Measurements from ENCODE around the gene LOXL4. TPM values are rescaled to one million over a fixed set of nuclear protein-coding genes. Genes with fewer than 3 reads are reported as not detected.

The LOXL4 gene
- total RNA-seq, 2 experiments from 2014 or later: not detected

- Histone ChIP-seq H3K4me2 (ENCODE audit: low read length) (no peak overlapping the region), H3K79me2 (ENCODE audit: insufficient read depth, low read depth, low read length) (no peaks in the 10 kb centered on the region), H3K27ac (ENCODE audit: low read depth, low read length, poor library complexity, severe bottlenecking) (no peak overlapping the region), H3K4me3 (ENCODE audit: low read depth, low read length, poor library complexity, severe bottlenecking) (no peak overlapping the region), H3K36me3 (ENCODE audit: insufficient read depth, low read length) (no peaks in the 10 kb centered on the region), H4K20me1 (ENCODE audit: insufficient read depth, low read length) (no peaks in the 10 kb centered on the region), H3K9me2 (ENCODE audit: insufficient read depth, low read length) (no peaks in the 10 kb centered on the region), H2AFZ (ENCODE audit: low read length) (no peak overlapping the region), H3K4me1 (ENCODE audit: insufficient read depth, low read length, poor library complexity, severe bottlenecking) (no peaks in the 10 kb centered on the region), H3K9me3 (ENCODE audit: low read length) (0 out of 2 replicates have a peak, but pooled peaks cover 5% of the 10 kb centered on the region)
- no peak for DNase-seq (ENCODE audit: low spot score)
- TF ChIP-seq CTCF (conservative IDR thresholded peaks at IDR 0.05; ENCODE audit: low read length): no peak
- no peak for TF ChIP-seq EZH2phosphoT487 (IDR thresholded peaks at IDR 0.05; ENCODE audit: borderline replicate concordance, low read depth, low read length)
- intact Hi-C loops (cut with micrococcal nuclease; ENCODE audit: unreplicated experiment): no loop called here
- CTCF ChIA-PET (ENCODE audit: unreplicated experiment): interaction anchor here (1.0 kb wide), 1 partner anchor 138 kb away, joined by 3 read pairs; no protein-coding TSS in a partner anchor
- POLR2A ChIA-PET: no interaction called here
- BruUV-seq (replicated peaks): no TSS peak
Measured at GRCh38 chr10:98307916-98308541, 40.0 kb upstream of the LOXL4 start.

- TF ChIP-seq EZH2phosphoT487 (IDR thresholded peaks at IDR 0.05; ENCODE audit: borderline replicate concordance, low read depth, low read length): no peak
- TF ChIP-seq CTCF (conservative IDR thresholded peaks at IDR 0.05; ENCODE audit: low read length): no peak
- CTCF ChIA-PET (ENCODE audit: unreplicated experiment): no interaction called here
- Histone ChIP-seq H2AFZ (ENCODE audit: low read length) (no peak overlapping the region), H3K9me2 (ENCODE audit: insufficient read depth, low read length) (no peaks in the 10 kb centered on the region), H3K9me3 (ENCODE audit: low read length) (0 out of 2 replicates have a peak, but pooled peaks cover 5% of the 10 kb centered on the region), H3K27ac (ENCODE audit: low read depth, low read length, poor library complexity, severe bottlenecking) (no peak overlapping the region), H3K4me1 (ENCODE audit: insufficient read depth, low read length, poor library complexity, severe bottlenecking) (no peaks in the 10 kb centered on the region), H3K4me3 (ENCODE audit: low read depth, low read length, poor library complexity, severe bottlenecking) (no peak overlapping the region), H4K20me1 (ENCODE audit: insufficient read depth, low read length) (no peaks in the 10 kb centered on the region), H3K79me2 (ENCODE audit: insufficient read depth, low read depth, low read length) (no peaks in the 10 kb centered on the region), H3K36me3 (ENCODE audit: insufficient read depth, low read length) (no peaks in the 10 kb centered on the region), H3K4me2 (ENCODE audit: low read length) (no peak overlapping the region)
- DNase-seq (ENCODE audit: low spot score): no peak
- BruUV-seq (replicated peaks): no TSS peak
- POLR2A ChIA-PET: no interaction called here
- intact Hi-C loops (cut with micrococcal nuclease; ENCODE audit: unreplicated experiment): no loop called here
Measured at GRCh38 chr10:98306501-98306900, 38.5 kb upstream of the LOXL4 start.

- CTCF ChIA-PET (ENCODE audit: unreplicated experiment): no interaction called here
- Histone ChIP-seq H3K9me2 (ENCODE audit: insufficient read depth, low read length) (no peaks in the 10 kb centered on the region), H3K9me3 (ENCODE audit: low read length) (0 out of 2 replicates have a peak, but pooled peaks cover 5% of the 10 kb centered on the region), H2AFZ (ENCODE audit: low read length) (no peak overlapping the region), H3K4me3 (ENCODE audit: low read depth, low read length, poor library complexity, severe bottlenecking) (no peak overlapping the region), H3K27ac (ENCODE audit: low read depth, low read length, poor library complexity, severe bottlenecking) (no peak overlapping the region), H3K36me3 (ENCODE audit: insufficient read depth, low read length) (no peaks in the 10 kb centered on the region), H3K79me2 (ENCODE audit: insufficient read depth, low read depth, low read length) (no peaks in the 10 kb centered on the region), H3K4me2 (ENCODE audit: low read length) (no peak overlapping the region), H3K4me1 (ENCODE audit: insufficient read depth, low read length, poor library complexity, severe bottlenecking) (no peaks in the 10 kb centered on the region), H4K20me1 (ENCODE audit: insufficient read depth, low read length) (no peaks in the 10 kb centered on the region)
- no peak for TF ChIP-seq EZH2phosphoT487 (IDR thresholded peaks at IDR 0.05; ENCODE audit: borderline replicate concordance, low read depth, low read length)
- no peak for TF ChIP-seq CTCF (conservative IDR thresholded peaks at IDR 0.05; ENCODE audit: low read length)
- DNase-seq (ENCODE audit: low spot score): no peak
- POLR2A ChIA-PET: no interaction called here
- intact Hi-C loops (cut with micrococcal nuclease; ENCODE audit: unreplicated experiment): no loop called here
- no TSS peak for BruUV-seq (replicated peaks)
Measured at GRCh38 chr10:98303569-98303968, 35.6 kb upstream of the LOXL4 start.

All from OCI-LY7 (cell line).